Measurements from ENCODE around the gene SMTN.

GRCh38 chr22:31039393-31039792 is 41.7 kb upstream of the SMTN start:
- no peak for TF ChIP-seq CTCF (IDR thresholded peaks at IDR 0.05)
- no peak for TF ChIP-seq POLR2A (IDR thresholded peaks at IDR 0.05)

Measured in heart left ventricle (tissue), 13 donors.